Esophagus muscularis mucosa (tissue), 3 donors: ENCODE results near the gene TMPRSS4.

Source experiments
- CTCF ChIP-seq, 3 experiments: fragments of 200-600 bp in 2 of 3; fragments of 450-650 bp in 1 of 3; sonication (generic) in 2 of 3; IDR thresholded peaks; one replicate each; pipeline ENCODE4 v1.5.1; 2017 to 2019; ENCODE audit warnings: antibody characterized with exemption in 3 of 3, mild to moderate bottlenecking in 2 of 3, moderate library complexity in 1 of 3
- POLR2A ChIP-seq: fragments of 450-650 bp; IDR thresholded peaks from one replicate; pipeline ENCODE4 v1.6.1; 2017; ENCODE audit warnings: antibody characterized with exemption, moderate library complexity, mild to moderate bottlenecking, low read depth
- POLR2AphosphoS5 ChIP-seq, 2 donors: sonication (generic); formaldehyde crosslinking; IDR thresholded peaks; one replicate each; pipeline ENCODE4 v1.6.1; 2017; ENCODE audit warnings: antibody characterized with exemption in 2 of 2

- no peak for TF ChIP-seq CTCF (IDR thresholded peaks at IDR 0.05)
- no peak for TF ChIP-seq POLR2A
- no peak for TF ChIP-seq POLR2AphosphoS5 (IDR thresholded peaks at IDR 0.05)
Measured at GRCh38 chr11:118168751-118169150, 91.9 kb downstream of the TMPRSS4 start.
